A673 (cell line): Measurements from ENCODE around the gene CTNNA1. TPM values are rescaled to one million over a fixed set of nuclear protein-coding genes. Genes with fewer than 3 reads are reported as not detected.

Experiments
- BruUV-seq: library from RNA; stranded (reverse); fragments of 400-500 nt; replicated peaks from 2 replicates; lab custom pipeline; 2021; lab: Mats Ljungman, UMichigan
- CTCF ChIA-PET: fragments of 300-600 bp; sonication (Branson Sonifier 250); formaldehyde crosslinking; loops from one replicate; lab custom pipeline; 2022; ENCODE audit warnings: antibody characterized with exemption; lab: Charles Lee
- POLR2A ChIA-PET: fragments of 300-600 bp; sonication (Branson Sonifier 250); formaldehyde crosslinking; loops from one replicate; lab custom pipeline; 2022; ENCODE audit warnings: antibody characterized with exemption; ENCODE audit not compliant: low non-redundant PET; lab: Charles Lee
- DNase-seq: peaks from one replicate; pipeline ENCODE4 v3.0.0-alpha.2; 2015; ENCODE audit warnings: low spot score
- H3K27ac ChIP-seq: fragments of 200-600 bp; sonication (generic); 2 replicates; pipeline ENCODE4 v1.5.1; 2016; ENCODE audit warnings: mixed run types, low read depth, mild to moderate bottlenecking, mixed read lengths, antibody characterized with exemption, low read length; ENCODE audit not compliant: poor library complexity, severe bottlenecking
- H3K27me3 ChIP-seq: fragments of 200-600 bp; sonication (generic); replicated peaks from 2 replicates; pipeline ENCODE4 v1.6.1; 2017; ENCODE audit warnings: mixed run types, low read depth, mild to moderate bottlenecking, mixed read lengths, antibody characterized with exemption, low read length; ENCODE audit not compliant: insufficient read depth, poor library complexity
- H3K36me3 ChIP-seq: fragments of 200-600 bp; sonication (generic); 2 replicates; pipeline ENCODE4 v1.6.1; 2016; ENCODE audit warnings: mixed run types, mild to moderate bottlenecking, mixed read lengths, antibody characterized with exemption, low read length; ENCODE audit not compliant: insufficient read depth, poor library complexity, severe bottlenecking
- H3K4me1 ChIP-seq: fragments of 200-600 bp; sonication (generic); 2 replicates; pipeline ENCODE4 v1.6.1; 2017; ENCODE audit warnings: mixed run types, mild to moderate bottlenecking, mixed read lengths, antibody characterized with exemption, low read length; ENCODE audit not compliant: insufficient read depth, poor library complexity, severe bottlenecking
- H3K4me3 ChIP-seq: fragments of 200-600 bp; sonication (generic); 2 replicates; pipeline ENCODE4 v1.5.1; 2016; ENCODE audit warnings: low read depth, mixed run types, mild to moderate bottlenecking, mixed read lengths, low read length; ENCODE audit not compliant: poor library complexity, severe bottlenecking
- H3K9me3 ChIP-seq: fragments of 200-600 bp; sonication (generic); 2 replicates; pipeline ENCODE4 v1.6.1; 2016; ENCODE audit warnings: mixed run types, low read depth, mild to moderate bottlenecking, mixed read lengths, antibody characterized with exemption, low read length; ENCODE audit not compliant: poor library complexity, severe bottlenecking
- EZH2 ChIP-seq: fragments of 200-600 bp; sonication (generic); IDR thresholded peaks from 2 replicates; pipeline ENCODE4 v1.6.1; 2017; ENCODE audit warnings: borderline replicate concordance, low read depth, mild to moderate bottlenecking, mixed read lengths, antibody characterized with exemption, low read length; ENCODE audit not compliant: poor library complexity, severe bottlenecking
- intact Hi-C: fragments of 100-400 bp; cut with micrococcal nuclease; formaldehyde crosslinking; loops from one replicate; pipeline ENCODE4 v1.10.0; 2022; ENCODE audit not compliant: unreplicated experiment
- total RNA-seq: library from RNA; stranded (reverse); gene quantifications from 2 replicates; pipeline ENCODE4 v1.2.3, GENCODE V29; 2021
- TF ChIP-seq, protein P1 (sequence below): fragments of 300-800, 200-600 bp; sonication (generic); conservative IDR thresholded peaks from 2 replicates; pipeline ENCODE4 v1.5.1; 2017; ENCODE audit warnings: low read depth, mild to moderate bottlenecking, antibody characterized with exemption, low read length, moderate library complexity, mixed read lengths

CTNNA1 gene
- total RNA-seq, 1 experiment from 2014 or later: 249 TPM

DNA sequence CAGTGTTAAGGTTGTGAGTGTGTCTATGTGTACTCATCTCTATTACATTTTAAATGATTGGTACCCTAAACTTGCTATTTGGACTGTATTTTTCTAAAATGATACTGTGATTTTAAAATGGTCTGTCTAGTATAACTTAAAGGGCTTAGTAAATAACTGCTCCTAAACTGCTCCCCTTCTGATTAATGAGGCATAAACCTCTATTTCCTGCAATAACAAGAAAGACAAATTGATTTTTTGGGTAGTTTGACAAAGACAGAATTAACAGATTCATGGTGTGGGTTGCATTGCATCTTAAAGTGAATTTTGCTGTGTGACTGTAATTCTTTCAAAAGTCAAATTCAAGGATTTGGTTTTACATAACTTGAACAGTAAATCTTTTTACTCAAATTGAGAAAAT is 130.0 kb downstream of the CTNNA1 start:
- intact Hi-C loops: no loop called here
- no TSS peak for BruUV-seq
- Histone ChIP-seq H3K27me3 (no peaks in the 10 kb centered on the region), H3K4me3 (no peak overlapping the region), H3K4me1 (peaks cover 20% of the 10 kb centered on the region), H3K36me3 (peaks cover 6% of the 10 kb centered on the region), H3K27ac (no peak overlapping the region), H3K9me3 (no peaks in the 10 kb centered on the region)
- ChIA-PET CTCF (interaction anchor here (0.6 kb wide), 1 partner anchor 131 kb away, joined by 3 read pairs; no protein-coding TSS in a partner anchor), POLR2A (no interaction called here)
- peak; percentile 22 for DNase-seq
- TF ChIP-seq, protein P1, sequence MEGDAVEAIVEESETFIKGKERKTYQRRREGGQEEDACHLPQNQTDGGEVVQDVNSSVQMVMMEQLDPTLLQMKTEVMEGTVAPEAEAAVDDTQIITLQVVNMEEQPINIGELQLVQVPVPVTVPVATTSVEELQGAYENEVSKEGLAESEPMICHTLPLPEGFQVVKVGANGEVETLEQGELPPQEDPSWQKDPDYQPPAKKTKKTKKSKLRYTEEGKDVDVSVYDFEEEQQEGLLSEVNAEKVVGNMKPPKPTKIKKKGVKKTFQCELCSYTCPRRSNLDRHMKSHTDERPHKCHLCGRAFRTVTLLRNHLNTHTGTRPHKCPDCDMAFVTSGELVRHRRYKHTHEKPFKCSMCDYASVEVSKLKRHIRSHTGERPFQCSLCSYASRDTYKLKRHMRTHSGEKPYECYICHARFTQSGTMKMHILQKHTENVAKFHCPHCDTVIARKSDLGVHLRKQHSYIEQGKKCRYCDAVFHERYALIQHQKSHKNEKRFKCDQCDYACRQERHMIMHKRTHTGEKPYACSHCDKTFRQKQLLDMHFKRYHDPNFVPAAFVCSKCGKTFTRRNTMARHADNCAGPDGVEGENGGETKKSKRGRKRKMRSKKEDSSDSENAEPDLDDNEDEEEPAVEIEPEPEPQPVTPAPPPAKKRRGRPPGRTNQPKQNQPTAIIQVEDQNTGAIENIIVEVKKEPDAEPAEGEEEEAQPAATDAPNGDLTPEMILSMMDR: no peak
- no peak for TF ChIP-seq EZH2

DNA sequence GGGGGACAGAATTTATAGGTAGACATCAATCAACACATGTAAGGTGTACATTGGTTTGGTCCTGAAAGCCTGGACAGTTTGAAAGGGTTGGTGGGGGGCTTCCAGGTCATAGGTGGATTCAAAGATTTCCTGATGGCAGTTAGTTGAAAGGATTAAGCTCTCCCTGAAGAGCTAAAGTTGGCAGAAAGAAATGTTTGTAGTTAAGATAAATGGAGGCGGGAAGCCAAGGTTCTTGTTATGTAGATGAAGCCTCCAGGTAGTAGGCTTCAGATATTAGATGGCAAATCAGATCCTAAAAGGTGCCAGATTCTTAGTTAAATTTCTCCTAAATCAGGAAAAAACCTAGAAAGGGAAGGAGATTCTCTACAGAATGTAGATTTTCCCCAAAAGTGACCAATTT is 130.9 kb downstream of the CTNNA1 start:
- no peaks in the 10 kb centered on the region for H3K27me3 ChIP-seq
- CTCF ChIA-PET: no interaction called here
- no peak for DNase-seq
- H3K9me3 ChIP-seq: no peaks in the 10 kb centered on the region
- H3K4me3 ChIP-seq: no peak overlapping the region
- no peak overlapping the region for H3K27ac ChIP-seq
- H3K4me1 ChIP-seq: peaks cover 15% of the 10 kb centered on the region
- POLR2A ChIA-PET: no interaction called here
- peaks cover 13% of the 10 kb centered on the region for H3K36me3 ChIP-seq
- intact Hi-C loops: no loop called here
- BruUV-seq: no TSS peak
- no peak for TF ChIP-seq EZH2
- TF ChIP-seq, protein P1: no peak

DNA sequence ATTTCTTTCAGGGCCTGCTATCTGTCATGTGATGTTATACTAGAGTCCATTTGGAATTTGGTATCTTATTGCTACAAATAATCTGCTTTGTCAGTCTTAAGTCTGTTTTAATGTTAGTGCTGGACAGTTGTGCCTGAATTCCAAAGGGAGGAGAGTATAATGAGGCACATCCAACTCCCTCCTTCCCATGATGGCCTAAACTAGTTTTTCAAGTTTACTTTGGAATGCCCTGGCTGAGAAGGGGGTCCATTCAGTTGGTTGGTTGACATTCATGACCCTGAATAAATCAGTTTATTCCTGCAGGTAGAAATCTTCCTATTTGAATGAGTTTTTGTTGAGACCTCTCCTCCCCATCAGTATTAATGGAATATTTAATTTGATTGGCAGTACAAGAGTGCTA is 131.3 kb downstream of the CTNNA1 start:
- H3K27me3 ChIP-seq: no peaks in the 10 kb centered on the region
- peaks cover 15% of the 10 kb centered on the region for H3K4me1 ChIP-seq
- no peaks in the 10 kb centered on the region for H3K9me3 ChIP-seq
- POLR2A ChIA-PET: no interaction called here
- H3K27ac ChIP-seq: no peak overlapping the region
- H3K4me3 ChIP-seq: no peak overlapping the region
- BruUV-seq: no TSS peak
- no peak for TF ChIP-seq EZH2
- TF ChIP-seq, protein P1: no peak
- CTCF ChIA-PET: no interaction called here
- DNase-seq: no peak
- intact Hi-C loops: no loop called here
- H3K36me3 ChIP-seq: peaks cover 17% of the 10 kb centered on the region
